H9 (cell line): ENCODE measurements around the gene ZFYVE28. TPM values are rescaled to one million over a fixed set of nuclear protein-coding genes. Genes with fewer than 3 reads are reported as not detected.
"Not testable (repeated sequence)": the region's sequence is repeated elsewhere in the genome, so short reads cannot be mapped to it uniquely, and the experiment has no call there.

Source experiments
- DNase-seq: peaks from one replicate; pipeline ENCODE4 v3.0.0-alpha.2; 2017
- H2AFZ ChIP-seq: one replicate; pipeline ENCODE4 v1.6.1; 2013; ENCODE audit warnings: mild to moderate bottlenecking, low read length, control low read depth, moderate library complexity
- H2AK5ac ChIP-seq: 2 replicates; pipeline ENCODE4 v1.6.1; 2013; ENCODE audit warnings: low read length, control low read depth, mixed read lengths; ENCODE audit not compliant: insufficient read length
- H2BK120ac ChIP-seq: one replicate; pipeline ENCODE4 v1.6.1; 2013; ENCODE audit warnings: low read depth, mild to moderate bottlenecking, low read length, control low read depth, inconsistent platforms; ENCODE audit not compliant: poor library complexity, severe bottlenecking
- H2BK12ac ChIP-seq: 2 replicates; pipeline ENCODE4 v1.6.1; 2013; ENCODE audit warnings: low read length, control low read depth, mixed read lengths, low read depth; ENCODE audit not compliant: insufficient read length
- H2BK15ac ChIP-seq: 2 replicates; pipeline ENCODE4 v1.6.1; 2013; ENCODE audit warnings: low read depth, low read length, control low read depth
- H2BK20ac ChIP-seq: one replicate; pipeline ENCODE4 v1.6.1; 2013; ENCODE audit warnings: low read depth, mild to moderate bottlenecking, low read length, control low read depth, inconsistent platforms; ENCODE audit not compliant: poor library complexity, severe bottlenecking
- H2BK5ac ChIP-seq: 2 replicates; pipeline ENCODE4 v1.6.1; 2013; ENCODE audit warnings: low read length, control low read depth, mixed read lengths; ENCODE audit not compliant: insufficient read length
- H3K14ac ChIP-seq: 2 replicates; pipeline ENCODE4 v1.6.1; 2013; ENCODE audit warnings: low read length, control low read depth; ENCODE audit not compliant: insufficient read depth
- H3K18ac ChIP-seq: 2 replicates; pipeline ENCODE4 v1.6.1; 2013; ENCODE audit warnings: low read depth, mild to moderate bottlenecking, mixed read lengths, low read length, control low read depth; ENCODE audit not compliant: insufficient read length
- H3K23ac ChIP-seq: 2 replicates; pipeline ENCODE4 v1.6.1; 2013; ENCODE audit warnings: low read length, control low read depth, mixed read lengths, low read depth; ENCODE audit not compliant: insufficient read length
- H3K23me2 ChIP-seq: 2 replicates; pipeline ENCODE4 v1.6.1; 2013; ENCODE audit warnings: low read depth, mild to moderate bottlenecking, mixed read lengths, low read length, control low read depth; ENCODE audit not compliant: insufficient read length, poor library complexity, severe bottlenecking
- H3K27ac ChIP-seq: 2 replicates; pipeline ENCODE4 v1.5.1; 2013; ENCODE audit warnings: low read length, control low read depth, mixed read lengths, low read depth; ENCODE audit not compliant: insufficient read length
- H3K27me3 ChIP-seq: 2 replicates; pipeline ENCODE4 v1.6.1; 2013; ENCODE audit warnings: low read length, control low read depth, inconsistent platforms; ENCODE audit not compliant: insufficient read depth
- H3K4ac ChIP-seq: 2 replicates; pipeline ENCODE4 v1.6.1; 2013; ENCODE audit warnings: low read depth, mild to moderate bottlenecking, control low read depth, inconsistent platforms, low read length, moderate library complexity
- H3K4me1 ChIP-seq: 2 replicates; pipeline ENCODE4 v1.6.1; 2013; ENCODE audit warnings: low read length, control low read depth, inconsistent platforms; ENCODE audit not compliant: insufficient read depth
- H3K4me2 ChIP-seq: 2 replicates; pipeline ENCODE4 v1.6.1; 2013; ENCODE audit warnings: low read length, control low read depth, mixed read lengths; ENCODE audit not compliant: insufficient read length, insufficient read depth
- H3K56ac ChIP-seq: 2 replicates; pipeline ENCODE4 v1.6.1; 2013; ENCODE audit warnings: low read depth, mild to moderate bottlenecking, mixed read lengths, low read length, control low read depth; ENCODE audit not compliant: insufficient read length
- H3K79me1 ChIP-seq: 2 replicates; pipeline ENCODE4 v1.6.1; 2013; ENCODE audit warnings: low read depth, mild to moderate bottlenecking, moderate library complexity, low read length, control low read depth, inconsistent platforms; ENCODE audit not compliant: insufficient read depth, poor library complexity, severe bottlenecking
- H3K79me2 ChIP-seq: 2 replicates; pipeline ENCODE4 v1.6.1; 2013; ENCODE audit warnings: low read length, control low read depth, inconsistent platforms; ENCODE audit not compliant: insufficient read depth
- H3K9ac ChIP-seq: 2 replicates; pipeline ENCODE4 v1.6.1; 2013; ENCODE audit warnings: low read length, control low read depth, mixed read lengths; ENCODE audit not compliant: insufficient read length; ENCODE audit errors: extremely low read depth
- H3K9me3 ChIP-seq: one replicate; pipeline ENCODE4 v1.6.1; 2013; ENCODE audit warnings: low read depth, low read length, inconsistent platforms; ENCODE audit not compliant: control insufficient read depth
- H3T11ph ChIP-seq: one replicate; pipeline ENCODE4 v1.6.1; 2013; ENCODE audit warnings: mild to moderate bottlenecking, low read length, control low read depth, inconsistent platforms
- H4K20me1 ChIP-seq: one replicate; pipeline ENCODE4 v1.6.1; 2013; ENCODE audit not compliant: control insufficient read depth, insufficient read length, insufficient read depth
- H4K5ac ChIP-seq: 2 replicates; pipeline ENCODE4 v1.6.1; 2013; ENCODE audit warnings: low read depth, mild to moderate bottlenecking, mixed read lengths, low read length, control low read depth; ENCODE audit not compliant: insufficient read length
- H4K8ac ChIP-seq: replicated peaks from 2 replicates; pipeline ENCODE4 v1.6.1; 2013; ENCODE audit warnings: low read length, control low read depth, mixed read lengths, low read depth; ENCODE audit not compliant: insufficient read length
- H4K91ac ChIP-seq: 2 replicates; pipeline ENCODE4 v1.6.1; 2013; ENCODE audit warnings: low read depth, mild to moderate bottlenecking, moderate library complexity, mixed read lengths, low read length, control low read depth; ENCODE audit not compliant: insufficient read length
- H3K27ac Mint-ChIP-seq, 3 experiments: 2 replicates in 2 of 3; 3 replicates in 1 of 3; pipeline ENCODE4 v1.8.0; 2020 to 2021; ENCODE audit warnings: mixed read lengths in 3 of 3, mild to moderate bottlenecking in 1 of 3, moderate library complexity in 1 of 3
- H3K27me3 Mint-ChIP-seq: 2 replicates; pipeline ENCODE4 v1.8.0; 2021; ENCODE audit warnings: low read depth, mild to moderate bottlenecking, moderate library complexity, mixed read lengths
- H3K36me3 Mint-ChIP-seq, 3 experiments: 2 replicates in 2 of 3; 3 replicates in 1 of 3; pipeline ENCODE4 v1.8.0; 2020 to 2021; ENCODE audit warnings: low read depth in 3 of 3, mixed read lengths in 3 of 3; ENCODE audit not compliant: insufficient read depth in 1 of 3
- H3K4me1 Mint-ChIP-seq, 2 experiments: 2 replicates each; pipeline ENCODE4 v1.8.0; 2020; ENCODE audit warnings: mixed read lengths in 2 of 2
- H3K4me3 Mint-ChIP-seq, 2 experiments: 2 replicates in 1 of 2; 3 replicates in 1 of 2; pipeline ENCODE4 v1.8.0; 2020 to 2021; ENCODE audit warnings: mild to moderate bottlenecking in 2 of 2, mixed read lengths in 2 of 2, moderate library complexity in 1 of 2
- H3K9me3 Mint-ChIP-seq, 2 experiments: 2 replicates in 1 of 2; 3 replicates in 1 of 2; pipeline ENCODE4 v1.8.0; 2020; ENCODE audit warnings: mild to moderate bottlenecking in 2 of 2, mixed read lengths in 2 of 2, moderate library complexity in 1 of 2
- CTCF ChIP-seq: fragments of 200-600 bp; sonication (generic); conservative IDR thresholded peaks from 3 replicates; pipeline ENCODE4 v1.8.0; 2021; ENCODE audit warnings: antibody characterized with exemption, mild to moderate bottlenecking
- WGBS: extraction: QIAGEN DNeasy Blood & Tissue Kit; methylation state at CpG from one replicate; pipeline ENCODE4 v1.1.7; 2013; ENCODE audit warnings: missing lambda C conversion rate, low lambda C conversion rate, mixed read lengths; ENCODE audit not compliant: insufficient read length; ENCODE audit errors: extremely low coverage; 5-methylcytosine and 5-hydroxymethylcytosine counted together
- long read RNA-seq: library from polyadenylated mRNA; unstranded; transcript quantifications from one replicate; pipeline ENCODE4 v2.0.0, GENCODE V29; 2020
- total RNA-seq: library from RNA; stranded (reverse); gene quantifications from 2 replicates; pipeline ENCODE4 v1.2.1, GENCODE V29; 2021

Gene ZFYVE28
- total RNA-seq, result 0.98 and 1.2 TPM in 2 replicates
- long read RNA-seq, result 0 reads

- Mint-ChIP-seq H3K27me3 (peaks cover 88% of the 10 kb centered on the region), H3K4me3 (peak within 1 kb of the TSS; percentile 69 to 95), H3K27ac (0 out of 7 replicates have a peak within 1 kb of the TSS, but pooled peaks of 1 of the 3 experiments have one; percentile 1), H3K9me3 (peaks cover 0 to 3% of the 10 kb centered on the region in 2 experiments; a peak in 4 of 5 replicates), H3K4me1 (peaks cover 43 to 45% of the 10 kb centered on the region in 2 experiments), H3K36me3 (no peaks in the 10 kb centered on the region; a peak in 1 of 7 replicates)
- no peak for TF ChIP-seq CTCF
- peaks cover 6% of the 10 kb centered on the region; the same call in 1 of the 2 replicates for H3K4me1 ChIP-seq
- no peak for DNase-seq
- H2AK5ac ChIP-seq, result no peak within 1 kb of the TSS
- H4K20me1 ChIP-seq, result peaks cover 3% of the 10 kb centered on the region
- H3K18ac ChIP-seq, result no peak within 1 kb of the TSS
- H2BK5ac ChIP-seq, result no peak within 1 kb of the TSS
- H4K8ac ChIP-seq, result no peak within 1 kb of the TSS
- no peak within 1 kb of the TSS for H2BK120ac ChIP-seq
- no peak within 1 kb of the TSS for H4K5ac ChIP-seq
- H2AFZ ChIP-seq, result no peak within 1 kb of the TSS
- H3K23ac ChIP-seq, result no peak within 1 kb of the TSS
- H4K91ac ChIP-seq, result no peak within 1 kb of the TSS
- H2BK15ac ChIP-seq, result no peak within 1 kb of the TSS
- H3K79me2 ChIP-seq, result no peaks in the 10 kb centered on the region
- no peaks in the 10 kb centered on the region for H3K79me1 ChIP-seq
- no peak within 1 kb of the TSS for H3K56ac ChIP-seq
- no peak within 1 kb of the TSS for H3K9ac ChIP-seq
- no peaks in the 10 kb centered on the region for H3K9me3 ChIP-seq
- H3K23me2 ChIP-seq, result peaks cover 27% of the 10 kb centered on the region
- H3K27ac ChIP-seq, result no peak within 1 kb of the TSS
- H3T11ph ChIP-seq, result no peak within 1 kb of the TSS
- WGBS, result no CpG with 5 or more reads among the region's 90 CpGs
- H3K4ac ChIP-seq, result no peak within 1 kb of the TSS
- H3K14ac ChIP-seq, result no peak within 1 kb of the TSS
- no peak within 1 kb of the TSS for H2BK20ac ChIP-seq
- peak within 1 kb of the TSS; percentile 68 for H3K4me2 ChIP-seq
- no peak within 1 kb of the TSS for H2BK12ac ChIP-seq
- peaks cover 33% of the 10 kb centered on the region; the same call in 1 of the 2 replicates for H3K27me3 ChIP-seq
Observed at GRCh38 chr4:2417765-2418649, at the start of gene ZFYVE28. TSS of gene ZFYVE28 (minus strand) at chr4:2418645. CDS start at chr4:2418323, 322 bp downstream.

GRCh38 chr4:2465544-2465943, 47.1 kb upstream of the ZFYVE28 start:
- not testable (repeated sequence) for H3T11ph ChIP-seq, H3K27ac Mint-ChIP-seq, H4K91ac ChIP-seq, H2AK5ac ChIP-seq, H2BK15ac ChIP-seq, H2AFZ ChIP-seq, H2BK120ac ChIP-seq, H3K9ac ChIP-seq, H3K4me1 ChIP-seq, DNase-seq, H3K56ac ChIP-seq, H3K23ac ChIP-seq, H3K9me3 Mint-ChIP-seq, H3K4me3 Mint-ChIP-seq, H4K5ac ChIP-seq, H4K8ac ChIP-seq, H2BK20ac ChIP-seq, H3K4ac ChIP-seq, H3K18ac ChIP-seq, H3K27ac ChIP-seq, H3K79me1 ChIP-seq, H2BK12ac ChIP-seq, H4K20me1 ChIP-seq, H3K27me3 ChIP-seq, H3K4me2 ChIP-seq, H3K14ac ChIP-seq, H3K9me3 ChIP-seq, H2BK5ac ChIP-seq
- Mint-ChIP-seq H3K36me3 (peaks cover 8 to 15% (median 11%) of the 10 kb centered on the region in 3 experiments), H3K27me3 (peaks cover 32% of the 10 kb centered on the region), H3K4me1 (peaks cover 22 to 34% of the 10 kb centered on the region in 2 experiments)
- peaks cover 13% of the 10 kb centered on the region; the same call in 1 of the 2 replicates for H3K79me2 ChIP-seq
- peaks cover 15% of the 10 kb centered on the region for H3K23me2 ChIP-seq
